Neural cell (in vitro differentiated cells): Measurements from ENCODE around the gene ARHGEF40.

Experiments used
- EP300 ChIP-seq: fragments of 450-650 bp; conservative IDR thresholded peaks from 2 replicates; pipeline ENCODE4 v1.6.1; 2014; ENCODE audit warnings: antibody characterized with exemption, mild to moderate bottlenecking, moderate library complexity; ENCODE audit not compliant: poor library complexity, severe bottlenecking
- EZH2 ChIP-seq: fragments of 200-600, 300-800 bp; shearing (Covaris generic), sonication (generic); IDR thresholded peaks from 2 replicates; pipeline ENCODE4 v1.6.1; 2014; ENCODE audit warnings: antibody characterized with exemption, low read length, borderline replicate concordance, mild to moderate bottlenecking; ENCODE audit not compliant: insufficient read depth, poor library complexity, severe bottlenecking
- MXI1 ChIP-seq: fragments of 450-650 bp; conservative IDR thresholded peaks from 2 replicates; pipeline ENCODE4 v1.6.1; 2014; ENCODE audit warnings: antibody characterized with exemption, mild to moderate bottlenecking; ENCODE audit not compliant: poor library complexity, severe bottlenecking
- RAD21 ChIP-seq: fragments of 450-650 bp; conservative IDR thresholded peaks from 2 replicates; pipeline ENCODE4 v1.6.1; 2014; ENCODE audit warnings: antibody characterized with exemption, mild to moderate bottlenecking, moderate library complexity
- SMC3 ChIP-seq: fragments of 450-650 bp; conservative IDR thresholded peaks from 2 replicates; pipeline ENCODE4 v1.6.1; 2014; ENCODE audit warnings: antibody characterized with exemption, mild to moderate bottlenecking, moderate library complexity; ENCODE audit not compliant: poor library complexity
- TF ChIP-seq, protein P1 (sequence below): fragments of 450-650 bp; IDR thresholded peaks from 2 replicates; pipeline ENCODE4 v1.5.1; 2014; ENCODE audit warnings: antibody characterized with exemption, mild to moderate bottlenecking, moderate library complexity; ENCODE audit not compliant: poor library complexity, severe bottlenecking

- TF ChIP-seq, protein P1, sequence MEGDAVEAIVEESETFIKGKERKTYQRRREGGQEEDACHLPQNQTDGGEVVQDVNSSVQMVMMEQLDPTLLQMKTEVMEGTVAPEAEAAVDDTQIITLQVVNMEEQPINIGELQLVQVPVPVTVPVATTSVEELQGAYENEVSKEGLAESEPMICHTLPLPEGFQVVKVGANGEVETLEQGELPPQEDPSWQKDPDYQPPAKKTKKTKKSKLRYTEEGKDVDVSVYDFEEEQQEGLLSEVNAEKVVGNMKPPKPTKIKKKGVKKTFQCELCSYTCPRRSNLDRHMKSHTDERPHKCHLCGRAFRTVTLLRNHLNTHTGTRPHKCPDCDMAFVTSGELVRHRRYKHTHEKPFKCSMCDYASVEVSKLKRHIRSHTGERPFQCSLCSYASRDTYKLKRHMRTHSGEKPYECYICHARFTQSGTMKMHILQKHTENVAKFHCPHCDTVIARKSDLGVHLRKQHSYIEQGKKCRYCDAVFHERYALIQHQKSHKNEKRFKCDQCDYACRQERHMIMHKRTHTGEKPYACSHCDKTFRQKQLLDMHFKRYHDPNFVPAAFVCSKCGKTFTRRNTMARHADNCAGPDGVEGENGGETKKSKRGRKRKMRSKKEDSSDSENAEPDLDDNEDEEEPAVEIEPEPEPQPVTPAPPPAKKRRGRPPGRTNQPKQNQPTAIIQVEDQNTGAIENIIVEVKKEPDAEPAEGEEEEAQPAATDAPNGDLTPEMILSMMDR, result no peak
- no peak for TF ChIP-seq EZH2
- TF ChIP-seq EP300, result no peak
- no peak for TF ChIP-seq MXI1
- no peak for TF ChIP-seq SMC3
- no peak for TF ChIP-seq RAD21
These were observed 10.1 kb upstream of the ARHGEF40 start for GRCh38 chr14:21059842-21060613.
